WTC11 (cell line): ENCODE results near the gene IMMP1L. TPM values are rescaled to one million over a fixed set of nuclear protein-coding genes. Genes with fewer than 3 reads are reported as not detected.
A peak's percentile ranks its signal among the peaks of the same experiment; 100 is the strongest.

Experiments
- ATAC-seq: fragments of 200-7000 bp; cut with Tn5 transposase; 2 replicates; pipeline ENCODE4 v1.10.0; 2021; ENCODE audit warnings: mild to moderate bottlenecking, moderate library complexity
- CTCF ChIA-PET: fragments of 300-600 bp; sonication (Branson Sonifier 250); formaldehyde crosslinking; loops from one replicate; lab custom pipeline; 2021; ENCODE audit warnings: antibody characterized with exemption; lab: Charles Lee
- POLR2A ChIA-PET: fragments of 350-600 bp; sonication (Branson Sonifier 250); formaldehyde crosslinking; loops from one replicate; lab custom pipeline; 2021; ENCODE audit warnings: antibody characterized with exemption; lab: Charles Lee
- DNase-seq: peaks from one replicate; pipeline ENCODE4 v3.0.0; 2021; ENCODE audit warnings: low spot score
- H3K27ac Mint-ChIP-seq: 2 replicates; pipeline ENCODE4 v1.8.0; 2021; ENCODE audit warnings: mixed read lengths
- H3K27me3 Mint-ChIP-seq: 2 replicates; pipeline ENCODE4 v1.8.0; 2021; ENCODE audit warnings: low read depth, mild to moderate bottlenecking, moderate library complexity, mixed read lengths
- H3K36me3 Mint-ChIP-seq: 2 replicates; pipeline ENCODE4 v1.8.0; 2021; ENCODE audit warnings: mixed read lengths
- H3K4me1 Mint-ChIP-seq: 2 replicates; pipeline ENCODE4 v1.8.0; 2022; ENCODE audit warnings: mixed read lengths
- H3K4me3 Mint-ChIP-seq: 2 replicates; pipeline ENCODE4 v1.8.0; 2021; ENCODE audit warnings: mild to moderate bottlenecking, moderate library complexity, mixed read lengths
- H3K9me3 Mint-ChIP-seq: 2 replicates; pipeline ENCODE4 v1.8.0; 2021; ENCODE audit warnings: mixed read lengths
- ATF1 ChIP-seq: sonication (generic); formaldehyde crosslinking; IDR thresholded peaks from 2 replicates; pipeline ENCODE4 v1.8.1; 2023; ENCODE audit warnings: mild to moderate bottlenecking, moderate library complexity, missing genetic modification reagents
- CREM ChIP-seq: sonication (generic); formaldehyde crosslinking; IDR thresholded peaks from 2 replicates; pipeline ENCODE4 v1.8.1; 2022; ENCODE audit warnings: mild to moderate bottlenecking, missing genetic modification reagents, moderate library complexity
- ELF4 ChIP-seq: sonication (generic); formaldehyde crosslinking; IDR thresholded peaks from 2 replicates; pipeline ENCODE4 v1.8.1; 2022; ENCODE audit warnings: low read depth, mild to moderate bottlenecking, moderate library complexity, missing genetic modification reagents
- EMX1 ChIP-seq: fragments of 250-450 bp; sonication (Bioruptor Pico); IDR thresholded peaks from 2 replicates; pipeline ENCODE4 v1.8.0; 2021; ENCODE audit warnings: mild to moderate bottlenecking
- ESRRA ChIP-seq: sonication (generic); formaldehyde crosslinking; IDR thresholded peaks from 2 replicates; pipeline ENCODE4 v1.8.1; 2022; ENCODE audit warnings: mild to moderate bottlenecking, missing genetic modification reagents, borderline replicate concordance
- HMGA2 ChIP-seq: fragments of 250-450 bp; sonication (Bioruptor Pico); IDR thresholded peaks from 2 replicates; pipeline ENCODE4 v1.4.0; 2021; ENCODE audit warnings: mild to moderate bottlenecking, moderate library complexity
- JAZF1 ChIP-seq: fragments of 250-450 bp; sonication (Bioruptor Pico); IDR thresholded peaks from 2 replicates; pipeline ENCODE4 v1.9.0; 2021; ENCODE audit warnings: moderate library complexity, mild to moderate bottlenecking, inconsistent platforms
- KAT7 ChIP-seq: sonication (generic); formaldehyde crosslinking; IDR thresholded peaks from 2 replicates; pipeline ENCODE4 v1.8.1; 2023; ENCODE audit warnings: missing genetic modification reagents, mild to moderate bottlenecking, borderline replicate concordance
- MYBL2 ChIP-seq: sonication (generic); formaldehyde crosslinking; IDR thresholded peaks from 2 replicates; pipeline ENCODE4 v1.8.1; 2023; ENCODE audit warnings: mild to moderate bottlenecking, moderate library complexity, missing genetic modification reagents
- NR1H2 ChIP-seq: sonication (generic); formaldehyde crosslinking; IDR thresholded peaks from 2 replicates; pipeline ENCODE4 v1.9.0; 2021; ENCODE audit warnings: mild to moderate bottlenecking, moderate library complexity, missing genetic modification reagents
- OVOL2 ChIP-seq: fragments of 250-450 bp; sonication (Bioruptor Pico); IDR thresholded peaks from 2 replicates; pipeline ENCODE4 v1.9.0; 2021; ENCODE audit warnings: mild to moderate bottlenecking, borderline replicate concordance
- RELA ChIP-seq: sonication (generic); formaldehyde crosslinking; IDR thresholded peaks from 2 replicates; pipeline ENCODE4 v1.8.1; 2022; ENCODE audit warnings: missing genetic modification reagents, mild to moderate bottlenecking, borderline replicate concordance
- SP1 ChIP-seq: sonication (generic); formaldehyde crosslinking; conservative IDR thresholded peaks from 2 replicates; pipeline ENCODE4 v1.8.1; 2022; ENCODE audit warnings: missing genetic modification reagents
- TEAD4 ChIP-seq: sonication (generic); formaldehyde crosslinking; IDR thresholded peaks from 2 replicates; pipeline ENCODE4 v1.8.0; 2022; ENCODE audit warnings: mild to moderate bottlenecking, missing genetic modification reagents
- ZNF219 ChIP-seq: sonication (generic); formaldehyde crosslinking; IDR thresholded peaks from 2 replicates; pipeline ENCODE4 v1.8.0; 2023; ENCODE audit warnings: missing genetic modification reagents, mild to moderate bottlenecking, borderline replicate concordance
- ZNF232 ChIP-seq: sonication (generic); formaldehyde crosslinking; IDR thresholded peaks from 2 replicates; pipeline ENCODE4 v1.8.0; 2022; ENCODE audit warnings: mild to moderate bottlenecking, missing genetic modification reagents
- total RNA-seq: library from RNA; stranded (reverse); gene quantifications from 3 replicates; pipeline ENCODE4 v1.2.3, GENCODE V29; 2021
- TF ChIP-seq, protein P1 (sequence below): sonication (generic); formaldehyde crosslinking; IDR thresholded peaks from 2 replicates; pipeline ENCODE4 v1.8.0; 2023; ENCODE audit warnings: missing genetic modification reagents
- TF ChIP-seq, protein P2 (sequence below): sonication (generic); formaldehyde crosslinking; IDR thresholded peaks from 2 replicates; pipeline ENCODE4 v1.8.1; 2023; ENCODE audit warnings: mild to moderate bottlenecking, missing genetic modification reagents, moderate library complexity
- TF ChIP-seq, protein P3 (sequence below): sonication (generic); formaldehyde crosslinking; IDR thresholded peaks from 2 replicates; pipeline ENCODE4 v1.8.1; 2022; ENCODE audit warnings: missing genetic modification reagents, borderline replicate concordance
- TF ChIP-seq, protein P4 (sequence below): fragments of 200-600 bp; IDR thresholded peaks from 2 replicates; pipeline ENCODE4 v1.8.0; 2022; ENCODE audit warnings: antibody characterized with exemption
- TF ChIP-seq, protein P5 (sequence below): fragments of 250-450 bp; sonication (Bioruptor Pico); conservative IDR thresholded peaks from 2 replicates; pipeline ENCODE4 v1.9.0; 2021; ENCODE audit warnings: mild to moderate bottlenecking
- TF ChIP-seq, protein P6 (sequence below): fragments of 250-450 bp; sonication (Bioruptor Pico); IDR thresholded peaks from 2 replicates; pipeline ENCODE4 v1.9.0; 2021; ENCODE audit warnings: moderate library complexity, mild to moderate bottlenecking, inconsistent platforms, borderline replicate concordance

The IMMP1L gene
- total RNA-seq, 1 experiment from 2014 or later: 29.6 TPM

DNA sequence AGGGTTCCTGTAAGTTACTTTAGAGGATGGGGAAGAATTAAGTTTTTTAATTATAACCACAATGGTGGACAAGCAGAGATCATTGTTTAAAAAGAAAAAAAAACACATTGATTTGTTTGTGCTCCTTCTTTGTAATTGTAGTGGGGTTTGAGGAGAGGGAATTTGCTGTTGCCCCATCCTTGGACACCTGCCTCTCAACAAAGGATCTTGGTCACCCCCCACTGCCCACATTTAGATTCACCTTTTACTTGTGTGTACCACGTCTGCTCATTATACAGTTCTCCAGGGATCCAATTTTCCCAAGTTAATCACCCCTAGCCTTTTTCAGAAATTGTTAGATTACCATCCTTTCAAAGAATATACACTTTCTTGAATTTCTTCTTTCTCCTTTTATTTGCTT lies 86.7 kb downstream of the IMMP1L start:
- peak; percentile 67 for ATAC-seq
- H3K4me3 Mint-ChIP-seq: no peak overlapping the region
- no peak for TF ChIP-seq ATF1 (CRISPR knock-in tag)
- TF ChIP-seq, protein P1, sequence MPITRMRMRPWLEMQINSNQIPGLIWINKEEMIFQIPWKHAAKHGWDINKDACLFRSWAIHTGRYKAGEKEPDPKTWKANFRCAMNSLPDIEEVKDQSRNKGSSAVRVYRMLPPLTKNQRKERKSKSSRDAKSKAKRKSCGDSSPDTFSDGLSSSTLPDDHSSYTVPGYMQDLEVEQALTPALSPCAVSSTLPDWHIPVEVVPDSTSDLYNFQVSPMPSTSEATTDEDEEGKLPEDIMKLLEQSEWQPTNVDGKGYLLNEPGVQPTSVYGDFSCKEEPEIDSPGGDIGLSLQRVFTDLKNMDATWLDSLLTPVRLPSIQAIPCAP (CRISPR knock-in tag): no peak
- TF ChIP-seq, protein P2, sequence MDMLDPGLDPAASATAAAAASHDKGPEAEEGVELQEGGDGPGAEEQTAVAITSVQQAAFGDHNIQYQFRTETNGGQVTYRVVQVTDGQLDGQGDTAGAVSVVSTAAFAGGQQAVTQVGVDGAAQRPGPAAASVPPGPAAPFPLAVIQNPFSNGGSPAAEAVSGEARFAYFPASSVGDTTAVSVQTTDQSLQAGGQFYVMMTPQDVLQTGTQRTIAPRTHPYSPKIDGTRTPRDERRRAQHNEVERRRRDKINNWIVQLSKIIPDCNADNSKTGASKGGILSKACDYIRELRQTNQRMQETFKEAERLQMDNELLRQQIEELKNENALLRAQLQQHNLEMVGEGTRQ (CRISPR knock-in tag): no peak
- TF ChIP-seq MYBL2: no peak
- no peak for TF ChIP-seq NR1H2 (CRISPR knock-in tag)
- TF ChIP-seq, protein P3, sequence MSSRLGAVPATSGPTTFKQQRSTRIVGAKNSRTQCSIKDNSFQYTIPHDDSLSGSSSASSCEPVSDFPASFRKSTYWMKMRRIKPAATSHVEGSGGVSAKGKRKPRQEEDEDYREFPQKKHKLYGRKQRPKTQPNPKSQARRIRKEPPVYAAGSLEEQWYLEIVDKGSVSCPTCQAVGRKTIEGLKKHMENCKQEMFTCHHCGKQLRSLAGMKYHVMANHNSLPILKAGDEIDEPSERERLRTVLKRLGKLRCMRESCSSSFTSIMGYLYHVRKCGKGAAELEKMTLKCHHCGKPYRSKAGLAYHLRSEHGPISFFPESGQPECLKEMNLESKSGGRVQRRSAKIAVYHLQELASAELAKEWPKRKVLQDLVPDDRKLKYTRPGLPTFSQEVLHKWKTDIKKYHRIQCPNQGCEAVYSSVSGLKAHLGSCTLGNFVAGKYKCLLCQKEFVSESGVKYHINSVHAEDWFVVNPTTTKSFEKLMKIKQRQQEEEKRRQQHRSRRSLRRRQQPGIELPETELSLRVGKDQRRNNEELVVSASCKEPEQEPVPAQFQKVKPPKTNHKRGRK (CRISPR knock-in tag): no peak
- TF ChIP-seq, all 79 proteins: peak for 0
- Mint-ChIP-seq H3K27ac (peak overlapping the region; percentile 31; the same call in 1 of the 2 replicates), H3K27me3 (no peaks in the 10 kb centered on the region), H3K4me1 (peaks cover 60% of the 10 kb centered on the region), H3K9me3 (no peaks in the 10 kb centered on the region), H3K36me3 (no peaks in the 10 kb centered on the region)
- CTCF ChIA-PET: interaction anchor here (1.0 kb wide), 1 partner anchor 316 kb away, joined by 3 read pairs; no protein-coding TSS in a partner anchor
- POLR2A ChIA-PET: no interaction called here
- no peak for DNase-seq

DNA sequence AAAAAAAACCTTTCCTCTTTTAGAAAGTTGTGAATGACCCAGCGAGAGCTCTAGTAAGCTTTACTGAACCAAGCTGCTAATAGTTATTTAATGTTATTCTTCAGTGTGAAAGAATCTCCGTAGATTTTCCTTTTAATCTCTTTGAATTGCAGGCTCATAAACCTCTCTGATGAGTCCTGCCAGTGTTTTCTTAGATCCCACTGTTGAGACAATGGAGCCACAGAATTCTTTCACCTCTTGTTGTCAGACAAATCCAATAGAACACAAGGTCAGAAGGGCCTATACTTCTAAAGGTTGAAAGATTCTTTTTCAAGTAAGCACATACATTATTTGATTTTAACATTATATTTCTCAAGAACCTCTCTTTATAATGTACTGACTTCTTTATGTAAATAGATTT lies 87.6 kb downstream of the IMMP1L start:
- Mint-ChIP-seq H3K27ac (no peak overlapping the region), H3K9me3 (no peaks in the 10 kb centered on the region), H3K27me3 (no peaks in the 10 kb centered on the region), H3K4me3 (no peak overlapping the region), H3K36me3 (no peaks in the 10 kb centered on the region), H3K4me1 (peaks cover 68% of the 10 kb centered on the region)
- ChIA-PET POLR2A (interaction anchor here (0.6 kb wide), 1 partner anchor 305 kb away, joined by 3 read pairs; no protein-coding TSS in a partner anchor), CTCF (interaction anchor here (0.8 to 1.0 kb wide), 2 partner anchors 315 to 536 kb away, joined by 3 read pairs; no protein-coding TSS in a partner anchor)
- ATAC-seq (0 out of 2 replicates have a peak, but pooled peaks have one; percentile 35), DNase-seq (no peak)
- TF ChIP-seq JAZF1 (CRISPR knock-in tag): no peak
- TF ChIP-seq, protein P4, sequence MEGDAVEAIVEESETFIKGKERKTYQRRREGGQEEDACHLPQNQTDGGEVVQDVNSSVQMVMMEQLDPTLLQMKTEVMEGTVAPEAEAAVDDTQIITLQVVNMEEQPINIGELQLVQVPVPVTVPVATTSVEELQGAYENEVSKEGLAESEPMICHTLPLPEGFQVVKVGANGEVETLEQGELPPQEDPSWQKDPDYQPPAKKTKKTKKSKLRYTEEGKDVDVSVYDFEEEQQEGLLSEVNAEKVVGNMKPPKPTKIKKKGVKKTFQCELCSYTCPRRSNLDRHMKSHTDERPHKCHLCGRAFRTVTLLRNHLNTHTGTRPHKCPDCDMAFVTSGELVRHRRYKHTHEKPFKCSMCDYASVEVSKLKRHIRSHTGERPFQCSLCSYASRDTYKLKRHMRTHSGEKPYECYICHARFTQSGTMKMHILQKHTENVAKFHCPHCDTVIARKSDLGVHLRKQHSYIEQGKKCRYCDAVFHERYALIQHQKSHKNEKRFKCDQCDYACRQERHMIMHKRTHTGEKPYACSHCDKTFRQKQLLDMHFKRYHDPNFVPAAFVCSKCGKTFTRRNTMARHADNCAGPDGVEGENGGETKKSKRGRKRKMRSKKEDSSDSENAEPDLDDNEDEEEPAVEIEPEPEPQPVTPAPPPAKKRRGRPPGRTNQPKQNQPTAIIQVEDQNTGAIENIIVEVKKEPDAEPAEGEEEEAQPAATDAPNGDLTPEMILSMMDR: no peak
- TF ChIP-seq CREM (CRISPR knock-in tag): no peak

DNA sequence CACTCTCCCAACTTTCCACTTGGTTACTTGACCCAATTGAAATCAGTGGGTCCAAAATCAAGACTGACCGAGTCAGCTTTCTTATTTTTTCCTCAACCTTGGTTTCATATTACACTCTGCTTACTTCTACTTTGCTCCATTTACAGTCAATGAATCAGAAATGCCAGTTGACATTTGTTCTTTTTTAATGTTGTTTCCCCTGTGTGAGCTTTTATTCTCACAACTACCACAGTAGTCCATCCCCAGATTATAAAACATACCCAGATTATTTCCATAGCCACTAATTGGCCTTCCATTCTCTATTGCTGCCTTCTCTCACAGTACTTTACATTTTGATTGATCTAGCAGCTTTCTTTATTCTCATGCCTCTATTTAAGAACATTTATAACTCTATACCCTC lies 89.8 kb downstream of the IMMP1L start:
- Mint-ChIP-seq H3K36me3 (no peaks in the 10 kb centered on the region), H3K4me1 (peaks cover 78% of the 10 kb centered on the region), H3K27ac (no peak overlapping the region), H3K4me3 (no peak overlapping the region), H3K27me3 (no peaks in the 10 kb centered on the region), H3K9me3 (no peaks in the 10 kb centered on the region)
- DNase-seq (no peak), ATAC-seq (no peak)
- TF ChIP-seq SP1 (CRISPR knock-in tag): no peak
- no peak for TF ChIP-seq ESRRA (CRISPR knock-in tag)
- TF ChIP-seq ZNF219: no peak
- no peak for TF ChIP-seq TEAD4 (CRISPR knock-in tag)
- no peak for TF ChIP-seq KAT7 (CRISPR knock-in tag)
- TF ChIP-seq HMGA2 (CRISPR knock-in tag): no peak
- no peak for TF ChIP-seq OVOL2 (CRISPR knock-in tag)
- TF ChIP-seq RELA (CRISPR knock-in tag): no peak
- TF ChIP-seq, protein P5, sequence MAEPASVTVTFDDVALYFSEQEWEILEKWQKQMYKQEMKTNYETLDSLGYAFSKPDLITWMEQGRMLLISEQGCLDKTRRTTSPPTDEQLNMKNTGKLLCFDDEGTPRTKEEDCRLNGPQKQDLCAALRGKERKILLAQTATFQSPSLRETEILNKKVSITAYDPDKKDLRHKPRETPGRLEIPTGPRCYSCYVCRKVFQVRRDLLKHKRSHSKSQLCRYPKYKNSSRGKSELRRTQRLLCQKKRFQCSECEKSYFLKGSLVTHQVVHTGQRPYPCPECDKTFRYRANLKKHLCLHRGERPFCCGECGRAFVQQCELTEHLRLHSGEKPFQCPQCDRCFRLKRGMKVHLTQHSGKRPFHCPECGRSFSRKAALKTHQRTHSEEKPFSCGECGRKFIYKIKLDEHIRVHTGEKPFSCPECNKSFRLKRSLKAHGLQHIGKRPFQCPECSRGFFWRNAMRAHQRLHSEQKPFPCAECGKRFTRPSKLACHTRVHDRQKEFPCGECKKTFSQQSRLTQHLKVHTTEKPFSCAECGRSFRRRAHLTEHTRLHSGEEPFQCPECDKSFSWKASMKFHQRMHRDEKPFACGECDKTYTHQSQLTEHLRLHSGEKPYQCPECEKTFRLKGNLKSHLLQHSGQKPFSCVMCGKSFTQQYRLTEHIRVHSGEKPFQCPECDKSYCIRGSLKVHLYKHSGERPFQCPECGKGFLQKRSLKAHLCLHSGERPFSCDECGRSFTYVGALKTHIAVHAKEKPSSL (CRISPR knock-in tag): no peak
- TF ChIP-seq, protein P2 (CRISPR knock-in tag): no peak
- no peak for TF ChIP-seq ELF4 (CRISPR knock-in tag)
- TF ChIP-seq, protein P6, sequence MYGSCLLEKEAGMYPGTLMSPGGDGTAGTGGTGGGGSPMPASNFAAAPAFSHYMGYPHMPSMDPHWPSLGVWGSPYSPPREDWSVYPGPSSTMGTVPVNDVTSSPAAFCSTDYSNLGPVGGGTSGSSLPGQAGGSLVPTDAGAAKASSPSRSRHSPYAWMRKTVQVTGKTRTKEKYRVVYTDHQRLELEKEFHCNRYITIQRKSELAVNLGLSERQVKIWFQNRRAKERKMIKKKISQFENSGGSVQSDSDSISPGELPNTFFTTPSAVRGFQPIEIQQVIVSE (CRISPR knock-in tag): no peak
- TF ChIP-seq ZNF232: no peak
- TF ChIP-seq EMX1 (CRISPR knock-in tag): no peak
- POLR2A ChIA-PET: no interaction called here
- CTCF ChIA-PET: interaction anchor here (1.3 kb wide), 1 partner anchor 313 kb away, joined by 6 read pairs; no protein-coding TSS in a partner anchor
